Activated CD8-positive, alpha-beta memory T cell treated with anti-CD3 and anti-CD28 coated beads, Interleukin-2, amount 50 U/mL, for 1 hour (primary cell): ENCODE data around the gene MINPP1.
"Not testable (repeated sequence)": the region's sequence is repeated elsewhere in the genome, so short reads cannot be mapped to it uniquely, and the experiment has no call there.

ENCODE experiments used
- DNase-seq: peaks from one replicate; pipeline ENCODE4 v3.0.0-alpha.2; 2020; ENCODE audit errors: extremely low read depth

MINPP1 gene

DNA sequence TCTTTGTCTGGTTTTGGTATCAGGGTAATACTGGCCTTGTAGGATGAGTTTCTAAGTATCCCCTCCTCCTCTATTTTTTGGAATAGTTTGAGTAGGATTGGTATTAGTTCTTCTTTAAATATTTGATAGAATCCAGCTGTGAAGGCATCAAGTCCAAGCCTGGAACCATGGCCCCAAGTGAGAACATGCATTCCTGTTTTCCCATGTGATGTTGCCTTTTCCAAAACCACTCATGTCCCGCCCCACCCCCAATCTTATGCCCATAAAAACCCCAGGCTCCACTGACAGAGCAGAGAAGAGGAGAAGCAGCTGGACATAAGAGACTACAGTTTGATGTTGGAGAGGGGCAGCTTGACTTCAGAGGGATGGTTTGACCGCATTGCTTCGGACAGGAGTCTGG is 71.2 kb downstream of the MINPP1 start:
- no peak for DNase-seq

GRCh38 chr10:87578160-87578841 is 73.6 kb downstream of the MINPP1 start:
- DNase-seq, result no peak

DNA sequence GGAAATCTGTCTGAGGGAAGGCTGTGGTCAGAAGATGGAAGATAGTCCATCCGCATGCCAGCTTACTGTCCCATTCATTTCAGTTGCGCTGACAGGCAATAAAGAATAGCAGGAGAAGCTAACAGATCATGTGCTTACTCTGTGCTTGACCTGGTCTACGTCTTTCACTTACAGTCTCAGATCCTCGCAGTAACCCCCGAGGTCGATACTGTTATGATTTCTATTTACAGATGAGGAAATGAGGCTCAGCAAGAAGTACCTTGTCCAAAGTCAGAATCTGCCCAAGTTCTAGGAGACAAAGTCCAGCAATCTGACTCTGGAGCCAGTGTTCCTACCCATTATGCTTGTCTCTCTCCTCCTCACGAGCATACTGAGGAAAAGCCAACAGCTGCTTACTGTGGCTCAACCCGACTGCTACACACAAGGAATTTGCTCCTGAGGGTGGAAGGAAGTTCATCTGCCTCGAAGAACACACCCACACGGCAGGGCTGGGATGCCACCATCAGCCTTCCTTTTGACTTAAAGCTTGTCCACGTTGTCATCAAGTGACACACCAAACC is 74.2 kb downstream of the MINPP1 start:
- DNase-seq, result no peak

DNA sequence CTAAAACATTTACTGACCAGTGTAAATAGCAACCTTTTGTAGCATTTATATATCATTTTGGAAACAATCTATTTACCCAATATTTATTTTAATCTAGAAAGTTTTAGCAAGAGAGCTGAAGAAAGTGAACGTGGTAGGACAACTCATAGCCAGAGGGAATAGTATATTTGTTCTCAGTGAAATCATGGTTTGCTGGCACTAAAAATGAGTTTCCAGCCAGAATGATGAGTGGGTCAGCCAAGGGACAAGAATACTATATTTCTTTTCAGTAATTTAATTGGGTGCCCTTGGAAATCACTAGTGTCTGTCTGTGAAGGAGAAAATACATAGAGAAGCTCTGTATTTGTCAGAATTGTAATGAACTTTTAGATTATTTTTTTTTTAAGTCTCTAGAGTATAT is 74.9 kb downstream of the MINPP1 start:
- no peak for DNase-seq

DNA sequence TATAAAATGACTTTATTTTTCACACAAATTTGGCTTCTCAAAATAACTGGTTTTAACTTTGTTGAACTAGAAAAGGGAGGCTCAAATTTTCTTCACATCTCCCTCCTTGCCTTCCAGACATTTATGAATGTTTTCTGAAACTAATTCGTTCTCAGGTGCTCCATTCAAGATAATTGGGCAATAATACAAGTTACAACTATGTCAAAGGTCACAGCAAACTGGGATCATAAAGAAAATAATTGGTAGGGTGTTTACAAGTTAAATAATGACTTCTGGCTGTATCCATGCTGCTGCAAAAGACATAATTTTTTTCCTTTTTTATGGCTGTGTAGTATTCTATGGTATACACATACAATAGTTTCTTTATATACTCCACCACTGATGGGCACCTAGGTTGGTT is 75.3 kb downstream of the MINPP1 start:
- no peak for DNase-seq

DNA sequence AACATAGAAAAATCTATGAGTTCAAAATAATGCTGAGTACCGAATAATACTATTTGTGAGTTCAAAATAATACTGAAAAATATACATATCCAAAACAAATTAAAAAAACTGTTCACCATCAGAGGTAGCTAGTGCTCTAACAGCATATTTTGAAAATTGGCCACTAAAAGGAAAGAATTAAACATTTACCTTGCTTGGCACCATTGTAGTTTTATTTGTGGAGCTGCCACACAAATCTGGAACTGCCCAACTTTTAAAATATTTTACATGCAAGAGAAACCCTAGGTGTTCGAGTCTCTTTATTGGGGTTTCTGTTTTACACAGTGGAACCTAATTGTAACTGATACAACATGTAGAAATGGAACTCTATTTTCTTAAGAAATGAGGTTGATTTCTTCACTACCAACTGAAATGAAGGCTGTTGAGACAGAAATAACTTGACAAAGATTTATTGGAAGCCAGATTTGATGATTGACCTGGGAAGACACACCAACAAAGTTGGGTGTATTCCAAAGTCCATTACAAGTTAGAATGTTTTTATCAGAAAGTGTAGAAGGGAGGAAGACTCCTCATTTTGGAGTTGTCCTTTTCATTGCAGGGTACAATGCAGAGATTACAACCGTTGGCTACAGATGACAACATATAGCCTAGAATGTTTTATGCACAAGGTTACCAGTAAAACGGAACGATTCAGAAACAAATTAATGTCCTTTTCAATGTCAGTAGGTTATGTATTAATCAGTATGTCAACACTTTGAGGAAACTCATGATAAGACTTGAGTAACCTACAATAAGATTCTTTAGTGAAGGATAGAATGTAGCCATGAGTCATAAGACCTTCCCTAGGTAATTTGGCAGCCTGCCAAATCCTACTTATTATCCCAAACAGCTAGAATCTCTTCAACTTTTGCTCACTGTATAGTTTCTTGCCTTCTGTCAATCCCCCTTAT is 81.1 kb downstream of the MINPP1 start:
- no peak for DNase-seq

DNA sequence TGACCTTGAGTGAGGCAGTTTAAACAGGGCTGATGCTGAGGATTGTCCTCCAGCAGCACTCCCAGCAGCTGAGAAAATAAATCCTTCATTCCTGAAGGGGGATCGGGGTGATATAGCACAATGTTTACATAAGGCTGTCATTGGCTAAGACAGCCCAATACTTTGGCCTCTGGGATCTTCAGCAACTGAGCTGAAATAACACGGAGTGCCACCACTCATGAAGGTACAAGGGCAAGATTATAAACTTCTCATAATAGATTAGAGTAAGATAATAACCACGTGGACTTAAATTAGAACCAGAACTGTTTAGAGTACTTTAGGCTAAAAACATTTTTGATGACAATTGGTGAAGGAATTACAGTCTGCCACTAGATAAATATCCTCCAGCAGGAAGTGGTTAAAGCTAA is 85.0 kb downstream of the MINPP1 start:
- no peak for DNase-seq

- no peak for DNase-seq
Measured at GRCh38 chr10:87590705-87591588, 86.3 kb downstream of the MINPP1 start.

DNA sequence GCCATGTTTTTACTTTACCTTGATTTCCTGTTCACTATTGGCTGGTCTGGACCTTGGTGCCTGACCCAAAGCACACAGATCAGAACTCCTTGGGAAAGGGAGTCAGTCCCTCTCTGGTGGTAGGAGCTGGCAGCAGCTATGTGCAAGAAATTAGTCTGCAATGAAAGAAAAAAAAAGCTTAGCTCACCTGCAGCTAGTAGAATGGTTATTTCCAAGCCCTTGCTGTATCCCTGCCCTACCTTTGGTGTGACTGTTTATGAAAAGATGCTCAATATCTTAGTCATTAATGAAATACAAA is 86.8 kb downstream of the MINPP1 start:
- DNase-seq, result no peak

DNA sequence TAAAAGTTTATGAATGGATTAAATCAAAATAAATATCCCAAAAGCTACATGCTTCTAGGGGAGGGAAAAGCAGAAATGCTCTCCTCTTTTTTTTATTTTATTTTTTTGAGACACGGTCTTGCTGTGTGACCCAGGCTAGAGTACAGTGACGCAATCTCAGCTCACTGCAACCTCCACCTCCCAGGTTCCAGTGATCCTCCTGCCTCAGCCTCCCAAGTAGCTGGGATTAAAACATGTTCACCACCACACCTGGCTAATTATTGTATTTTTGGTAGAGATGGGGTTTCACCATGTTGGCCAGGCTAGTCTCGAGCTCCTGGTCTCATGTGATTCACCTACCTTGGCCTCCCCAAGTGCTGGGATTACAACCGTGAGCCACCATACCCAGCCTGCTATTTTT is 88.2 kb downstream of the MINPP1 start:
- DNase-seq, result not testable (repeated sequence)

DNA sequence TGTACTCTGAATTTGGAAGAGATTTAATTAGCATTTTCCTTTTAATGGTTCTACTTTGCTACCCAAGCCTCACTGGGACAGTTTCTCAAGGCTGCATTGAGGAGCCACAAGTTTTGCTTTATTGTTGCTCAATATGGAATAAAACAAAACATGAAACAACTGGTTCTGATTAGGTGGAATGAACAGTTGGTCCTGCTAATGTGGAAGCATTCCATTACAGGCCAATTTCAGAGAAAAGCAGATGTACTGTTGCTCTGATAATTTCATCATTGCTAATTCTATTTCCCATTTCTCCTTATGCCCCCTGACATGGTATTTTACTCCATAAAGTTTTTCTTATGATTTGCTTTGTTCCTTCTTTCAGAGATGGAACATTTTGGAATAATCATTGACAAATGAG is 89.0 kb downstream of the MINPP1 start:
- no peak for DNase-seq

DNA sequence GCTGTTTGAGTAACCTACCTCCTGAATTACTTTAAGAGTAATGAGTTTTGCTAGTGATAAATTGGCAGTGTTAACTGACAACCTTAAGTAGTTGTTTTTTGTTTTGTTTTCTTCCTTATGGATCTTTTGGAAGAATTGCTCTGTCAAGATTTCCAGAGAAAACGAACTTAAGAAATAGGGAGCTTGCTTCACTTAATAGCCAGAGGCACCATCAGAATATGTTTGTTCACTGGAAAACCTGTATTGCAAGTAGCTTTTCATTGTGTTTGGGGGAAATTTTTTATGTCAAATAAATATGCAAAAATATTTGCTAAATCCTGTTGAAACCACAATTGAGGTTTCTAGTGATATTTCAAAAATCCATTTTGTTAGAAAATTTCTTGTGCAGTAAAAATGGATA is 89.5 kb downstream of the MINPP1 start:
- no peak for DNase-seq

DNA sequence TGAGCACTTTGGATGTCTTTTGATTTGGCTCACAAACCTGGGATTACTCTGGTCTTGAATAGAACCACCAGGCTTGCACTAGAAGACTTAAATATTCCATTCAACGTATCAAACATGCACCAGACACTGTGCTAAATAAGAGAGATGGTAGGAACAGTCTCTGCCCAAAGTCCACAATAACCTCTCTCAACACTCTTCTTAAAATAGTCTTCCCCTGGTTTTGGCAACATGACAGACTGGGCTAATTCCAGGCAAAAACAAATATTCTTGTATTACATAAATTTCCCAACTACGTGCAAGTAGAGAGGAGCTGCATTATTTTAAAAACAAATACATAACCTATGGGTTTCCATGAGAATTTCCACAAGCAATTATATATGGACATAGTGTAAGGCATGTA is 90.2 kb downstream of the MINPP1 start:
- no peak for DNase-seq

DNA sequence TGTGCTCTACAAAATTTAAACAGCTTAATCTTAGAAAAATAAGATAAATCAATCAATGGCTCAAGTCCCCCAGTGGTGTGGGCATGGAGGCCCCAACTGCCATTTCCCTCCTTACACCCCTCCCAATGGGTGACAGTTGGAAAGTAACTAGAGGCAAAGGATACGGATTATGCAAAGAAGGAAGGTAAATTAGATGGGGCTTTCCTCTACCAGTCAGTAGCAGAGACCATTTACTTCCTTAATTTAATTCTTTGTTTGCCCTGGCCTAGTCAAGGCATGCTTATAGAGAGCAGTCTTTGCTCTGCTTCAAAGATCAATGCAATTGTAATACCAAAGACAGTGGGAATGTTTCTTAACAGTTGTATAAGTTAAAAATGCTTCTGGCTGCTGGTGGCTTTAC is 91.7 kb downstream of the MINPP1 start:
- no peak for DNase-seq

- no peak for DNase-seq
Measured at GRCh38 chr10:87598700-87599099, 94.0 kb downstream of the MINPP1 start.

DNA sequence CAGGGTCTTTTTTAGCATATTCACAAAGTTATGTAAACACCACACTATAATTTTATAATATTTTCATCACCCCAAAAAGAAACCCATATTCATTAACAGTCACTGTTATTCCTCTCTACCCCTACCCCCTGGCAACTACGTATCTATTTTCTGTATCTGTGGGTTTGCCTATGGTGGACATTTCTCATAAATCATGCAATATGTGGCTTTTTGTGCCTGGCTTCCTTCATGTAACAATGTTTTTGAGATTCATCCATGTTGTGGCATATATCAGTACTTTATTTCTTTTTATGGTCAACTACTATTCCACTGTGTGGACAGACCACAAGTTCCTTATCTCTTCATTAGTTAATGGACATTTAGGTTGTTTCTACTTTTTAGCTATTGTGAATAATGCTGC is 95.9 kb downstream of the MINPP1 start:
- no peak for DNase-seq
